C4-2B (cell line): ENCODE measurements around the gene FOLH1.
"Not testable (repeated sequence)": the region's sequence is repeated elsewhere in the genome, so short reads cannot be mapped to it uniquely, and the experiment has no call there.

Experiments used
- CTCF ChIP-seq: fragments of 450-650 bp; conservative IDR thresholded peaks from 2 replicates; pipeline ENCODE4 v1.5.1; 2017; ENCODE audit warnings: mild to moderate bottlenecking
- ZFX ChIP-seq: fragments of 450-650 bp; IDR thresholded peaks from 2 replicates; pipeline ENCODE4 v1.6.1; 2017

GRCh38 chr11:49196775-49197174 is 11.6 kb downstream of the FOLH1 start:
- TF ChIP-seq CTCF, ZFX: not testable (repeated sequence)
